Measurements from ENCODE around the gene NRF1.
"Not testable (repeated sequence)": the region's sequence is repeated elsewhere in the genome, so short reads cannot be mapped to it uniquely, and the experiment has no call there.

The NRF1 gene

GRCh38 chr7:129607471-129608120 lies 3.9 kb upstream of the NRF1 start:
- no peak for DNase-seq

GRCh38 chr7:129609666-129610065 lies 1.9 kb upstream of the NRF1 start:
- DNase-seq: no peak

- DNase-seq: no peak
Observed at GRCh38 chr7:129610709-129611245, 743 bp upstream of the NRF1 start.

- peak; percentile 34 for DNase-seq
Observed at GRCh38 chr7:129612112-129613015, 844 bp downstream of the NRF1 start.

GRCh38 chr7:129613016-129613337 lies 1.5 kb downstream of the NRF1 start:
- no peak for DNase-seq

DNA sequence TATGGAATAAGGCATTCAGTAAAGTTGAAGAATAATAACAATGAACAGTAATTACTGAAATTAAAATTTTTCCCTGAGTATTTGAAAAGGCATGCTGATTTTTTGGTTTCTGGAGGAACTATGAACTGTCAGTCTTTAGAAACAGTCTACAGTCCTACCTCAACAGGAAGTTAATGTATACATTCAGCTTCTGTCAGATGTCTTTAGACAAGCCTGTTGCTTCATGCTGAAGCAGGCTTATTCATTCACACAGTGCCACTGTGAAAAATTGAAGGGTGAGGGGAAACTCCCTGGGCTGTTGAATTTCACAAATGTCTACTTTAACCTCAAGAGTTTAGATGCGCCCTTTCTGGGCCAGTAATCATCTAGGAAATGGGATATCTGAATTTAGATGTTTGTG lies 3.5 kb downstream of the NRF1 start:
- DNase-seq: no peak

DNA sequence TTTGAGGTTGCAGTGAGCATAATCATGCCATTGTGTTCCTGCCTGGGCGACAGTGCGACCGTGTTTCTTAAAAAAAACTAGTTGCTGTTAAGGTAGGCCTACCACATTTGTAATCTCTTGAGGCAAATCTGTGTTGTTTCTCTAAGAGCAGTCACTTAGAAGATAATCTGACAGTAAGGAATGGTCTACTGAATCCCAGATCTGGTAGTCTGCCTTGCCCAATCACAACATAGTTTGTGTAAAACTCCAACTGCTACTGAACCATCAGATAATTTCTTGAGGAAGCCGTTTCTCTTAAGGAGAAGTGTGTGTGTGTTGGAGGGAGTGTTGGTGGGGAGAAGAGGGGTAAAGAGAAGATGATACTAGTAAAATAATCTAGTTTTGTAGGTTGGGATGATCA lies 5.0 kb downstream of the NRF1 start:
- DNase-seq: no peak

DNA sequence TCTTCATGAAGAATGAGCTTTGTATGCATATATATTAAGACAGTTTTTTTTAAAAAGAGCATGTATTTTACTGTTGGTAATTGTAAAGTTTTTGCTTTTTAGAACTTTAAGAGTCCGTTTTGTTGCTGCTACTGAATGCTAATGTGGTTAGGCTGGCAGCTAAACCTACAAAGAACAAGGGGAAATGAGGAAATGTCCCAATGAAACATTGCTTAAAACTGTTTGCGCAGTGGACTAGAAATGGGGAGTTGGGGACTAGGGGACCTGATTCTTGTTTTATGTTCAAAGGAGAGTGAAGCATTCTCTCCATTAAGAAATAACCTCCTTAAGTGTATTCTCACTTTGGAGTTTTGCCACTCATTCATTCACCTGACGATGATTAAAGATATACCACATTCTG lies 5.7 kb downstream of the NRF1 start:
- no peak for DNase-seq

DNA sequence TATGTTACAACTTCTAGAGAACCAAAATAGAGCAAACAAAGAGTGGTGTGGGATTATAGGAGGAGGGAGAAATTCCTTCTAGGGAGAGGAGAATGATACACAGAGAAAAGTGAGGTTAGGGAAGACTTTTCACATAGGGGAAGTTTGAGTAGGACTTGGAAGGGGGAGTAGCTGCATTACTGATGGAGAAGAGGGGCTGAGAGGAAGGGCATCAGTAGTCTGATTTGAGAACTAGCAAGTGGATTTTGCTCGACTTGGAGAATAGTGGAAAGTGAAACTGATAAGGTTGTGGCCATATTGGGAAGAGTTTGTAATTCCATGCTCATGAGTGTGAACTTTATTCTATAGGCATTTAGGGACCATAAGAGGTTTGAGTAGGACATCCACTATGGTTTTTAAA lies 6.1 kb downstream of the NRF1 start:
- no peak for DNase-seq

GRCh38 chr7:129626896-129627295 lies 15.4 kb downstream of the NRF1 start:
- no peak for DNase-seq

DNA sequence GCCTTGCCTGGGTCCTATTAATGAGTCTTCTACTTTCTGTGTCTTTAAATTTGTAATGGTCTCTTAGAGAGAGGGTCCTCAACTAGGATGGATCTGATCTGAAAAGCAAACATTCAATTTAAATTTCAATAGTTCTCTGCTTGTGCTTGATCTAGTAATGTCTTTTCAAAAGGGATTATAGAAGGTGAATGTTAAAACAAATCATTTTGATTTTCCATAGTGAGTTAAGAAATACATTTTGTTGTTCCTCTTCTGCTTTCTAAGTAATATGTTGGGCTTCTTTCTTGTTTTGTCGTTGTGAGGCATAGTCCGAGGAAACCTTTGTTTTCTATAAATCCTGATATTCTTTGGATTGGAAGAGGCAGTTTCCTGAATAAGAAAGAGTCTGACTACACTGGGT lies 18.8 kb downstream of the NRF1 start:
- DNase-seq: no peak

DNA sequence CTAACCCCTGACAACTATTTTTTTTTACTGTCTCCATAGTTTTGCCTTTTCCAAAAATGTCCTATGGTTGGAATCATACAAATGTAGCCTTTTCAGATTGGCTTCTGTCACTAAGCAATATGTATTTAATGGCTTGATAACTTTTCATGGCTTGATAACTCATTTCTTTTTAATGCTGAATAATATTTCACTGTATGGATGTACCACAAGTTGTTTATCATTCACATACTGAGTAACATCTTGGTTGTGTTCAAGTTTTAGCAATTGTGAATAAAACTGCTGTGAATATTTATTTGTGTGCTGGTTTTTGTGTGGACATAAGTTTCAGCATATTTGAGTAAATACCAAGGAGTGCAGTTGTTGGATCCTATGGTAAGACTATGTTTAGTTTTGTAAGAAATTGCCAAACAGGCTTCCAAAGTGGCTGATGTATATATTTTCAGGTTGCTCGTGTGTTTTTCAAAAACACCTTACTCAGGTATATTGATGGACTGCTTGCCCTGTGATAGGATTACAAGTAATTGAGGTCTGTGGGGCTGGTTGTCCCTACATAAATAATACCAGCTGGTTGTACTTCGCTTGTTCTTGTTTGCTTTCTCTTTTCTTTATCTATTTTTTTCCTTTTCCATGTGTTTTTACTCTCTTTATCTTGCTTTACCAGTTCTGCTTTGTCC lies 23.0 kb downstream of the NRF1 start:
- DNase-seq: no peak

- peak; percentile 52 for DNase-seq
Observed at GRCh38 chr7:129635300-129636029, 23.9 kb downstream of the NRF1 start.

- not testable (repeated sequence) for DNase-seq
Observed at GRCh38 chr7:129636030-129636550, 24.6 kb downstream of the NRF1 start.

DNA sequence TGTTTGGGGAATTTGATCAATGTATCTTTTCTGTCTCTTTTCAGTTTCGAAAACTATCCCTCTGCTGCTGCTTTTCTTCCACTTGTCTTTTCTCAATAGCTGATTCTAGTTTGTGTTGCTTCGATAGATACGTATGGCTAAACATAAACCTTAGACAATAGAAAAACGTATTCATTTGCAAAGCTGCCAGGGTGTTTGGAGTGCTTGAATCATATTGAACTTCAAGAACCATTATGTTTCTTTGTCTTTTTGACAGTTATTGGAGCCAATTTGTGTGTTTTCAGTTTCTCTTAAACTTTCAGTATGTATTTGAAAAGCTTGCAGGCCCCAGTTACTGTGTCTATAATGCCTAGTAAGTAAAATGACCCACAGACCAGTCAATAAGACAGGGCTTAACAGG lies 25.1 kb downstream of the NRF1 start:
- no peak for DNase-seq

GRCh38 chr7:129640400-129640799 lies 28.9 kb downstream of the NRF1 start:
- no peak for DNase-seq

DNA sequence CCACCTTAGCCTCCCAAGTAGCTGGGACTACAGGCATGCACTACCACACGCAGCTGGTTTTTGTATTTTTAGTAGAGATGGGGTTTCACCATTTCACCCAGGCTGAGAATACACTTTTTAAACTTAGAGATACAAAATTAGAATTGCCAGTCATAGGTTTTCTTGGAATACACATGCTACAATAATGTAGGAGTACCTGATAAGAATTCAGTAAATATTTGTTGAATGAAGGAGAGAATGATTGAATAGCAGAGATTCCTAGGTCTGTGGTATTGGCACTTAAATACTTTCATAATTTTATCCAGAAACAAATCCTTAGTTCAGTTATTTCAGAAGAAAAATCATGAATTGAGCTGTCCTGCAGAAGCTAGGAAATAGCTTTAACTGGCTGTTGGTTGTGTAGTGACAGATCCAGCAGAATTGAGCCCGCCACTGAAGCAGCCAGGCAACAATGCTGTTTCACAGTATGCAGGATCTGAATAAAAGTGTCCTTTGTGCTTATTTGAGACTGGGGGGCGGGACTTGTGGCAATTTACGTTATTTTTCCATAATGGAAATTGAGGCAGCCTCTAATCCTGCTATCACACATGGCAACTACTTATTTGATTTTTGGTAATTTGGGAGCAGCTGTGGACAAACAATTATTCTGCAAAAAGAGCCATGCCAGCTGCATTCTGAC lies 31.5 kb downstream of the NRF1 start:
- no peak for DNase-seq

DNA sequence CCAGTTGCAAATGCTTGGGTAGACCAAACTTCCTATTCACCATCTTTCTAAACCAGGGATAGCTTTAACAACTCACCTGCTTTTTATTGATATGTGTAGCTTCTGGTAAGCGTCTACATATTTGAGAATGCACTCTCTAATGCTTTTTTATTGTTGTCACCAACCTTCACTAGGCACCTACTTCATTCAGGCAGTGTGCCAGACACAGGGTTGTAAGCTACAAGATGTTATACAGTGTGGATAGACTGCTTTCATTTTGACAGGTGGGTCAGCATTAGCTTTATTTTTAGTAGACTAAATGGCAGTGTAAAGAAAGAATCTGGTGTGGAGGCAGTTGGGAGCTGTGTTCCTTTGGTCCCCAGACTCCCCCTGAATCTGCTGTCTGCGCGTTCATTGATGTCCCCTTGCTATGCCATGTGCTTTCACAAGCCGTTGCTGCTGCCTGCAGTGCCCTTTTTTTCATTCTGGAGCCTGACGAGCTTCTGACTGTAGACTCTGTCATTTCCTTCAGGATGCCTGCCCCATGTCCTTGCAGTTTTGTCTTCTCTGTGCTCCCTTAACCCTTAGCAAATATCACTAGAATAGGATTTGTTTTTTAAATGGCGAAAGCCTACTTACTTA lies 32.1 kb downstream of the NRF1 start:
- DNase-seq: no peak

GRCh38 chr7:129644634-129645230 lies 33.2 kb downstream of the NRF1 start:
- DNase-seq: no peak

DNA sequence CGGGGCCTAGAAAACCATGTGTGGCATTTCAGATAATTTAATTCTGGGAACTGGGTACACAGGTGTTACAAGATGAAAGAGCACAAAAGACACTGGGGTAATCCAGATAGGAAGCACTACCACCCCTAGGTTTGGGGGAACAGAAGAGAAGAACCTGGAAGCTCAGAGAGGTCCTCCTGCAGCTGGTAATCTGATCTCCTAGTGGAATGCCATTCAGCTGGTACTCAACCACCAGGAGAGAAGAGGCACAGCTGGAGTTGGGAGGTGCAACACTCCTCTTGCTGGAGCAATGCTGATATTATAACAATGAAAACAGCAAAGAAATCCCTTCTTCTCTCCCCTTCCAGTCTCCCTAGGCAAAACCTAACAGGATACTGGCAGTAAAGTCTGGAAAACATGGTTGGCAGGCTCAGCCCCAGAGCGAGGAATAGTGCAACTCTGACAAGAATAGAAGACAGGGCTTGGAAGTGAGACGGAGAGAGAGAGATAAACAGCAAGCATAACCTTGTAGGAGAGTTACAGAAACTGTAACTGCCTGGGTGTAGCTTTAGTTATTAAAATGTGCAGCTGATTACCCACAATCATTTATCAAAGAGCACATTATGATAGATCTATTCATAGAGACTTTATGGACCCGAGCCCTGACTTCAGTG lies 35.0 kb downstream of the NRF1 start:
- no peak for DNase-seq
